Lung (tissue), 12 donors: Measurements from ENCODE around the gene KRT13. TPM values are rescaled to one million over a fixed set of nuclear protein-coding genes. Genes with fewer than 3 reads are reported as not detected.

Experiments
- ATAC-seq: fragments of 200-7000 bp; cut with Tn5 transposase; one replicate; pipeline ENCODE4 v1.9.1; 2020; ENCODE audit warnings: moderate number of reproducible peaks; ENCODE audit not compliant: insufficient read depth, low FRiP score
- DNase-seq, 3 donors: peaks; one replicate each; pipeline ENCODE4 v3.0.0-alpha.2; 2013 to 2017
- H3K27ac ChIP-seq, 2 donors: one replicate each; pipeline ENCODE4 v1.5.1; 2013; ENCODE audit warnings: mild to moderate bottlenecking in 2 of 2, moderate library complexity in 2 of 2, control low read depth in 1 of 2, inconsistent platforms in 1 of 2, low read depth in 1 of 2, low read length in 1 of 2
- H3K27me3 ChIP-seq, 3 donors: one replicate each; pipeline ENCODE4 v1.5.1; 2013; ENCODE audit warnings: low read length in 2 of 3; ENCODE audit not compliant: control insufficient read depth in 3 of 3, insufficient read depth in 3 of 3
- H3K36me3 ChIP-seq, 4 donors: one replicate each; pipeline ENCODE4 v1.5.1; 2013; ENCODE audit warnings: low read length in 4 of 4, mild to moderate bottlenecking in 1 of 4, moderate library complexity in 1 of 4; ENCODE audit not compliant: control insufficient read depth in 4 of 4, insufficient read depth in 4 of 4
- H3K4me1 ChIP-seq, 5 donors: one replicate each; pipeline ENCODE4 v1.5.1; 2013; ENCODE audit warnings: low read length in 5 of 5, mild to moderate bottlenecking in 2 of 5, moderate library complexity in 1 of 5; ENCODE audit not compliant: control insufficient read depth in 5 of 5, insufficient read depth in 5 of 5
- H3K4me3 ChIP-seq: one replicate; pipeline ENCODE4 v1.5.1; 2013; ENCODE audit warnings: mild to moderate bottlenecking, control low read depth, moderate library complexity
- H3K9ac ChIP-seq, 2 donors: one replicate each; pipeline ENCODE4 v1.5.1; 2013; ENCODE audit warnings: low read length in 2 of 2, control low read depth in 1 of 2; ENCODE audit not compliant: insufficient read depth in 1 of 2
- H3K9me3 ChIP-seq, 4 donors: one replicate each; pipeline ENCODE4 v1.5.1; 2013; ENCODE audit warnings: low read length in 3 of 4, mild to moderate bottlenecking in 1 of 4, moderate library complexity in 1 of 4; ENCODE audit not compliant: control insufficient read depth in 4 of 4, insufficient read depth in 3 of 4
- CTCF ChIP-seq: IDR thresholded peaks from 2 replicates; pipeline ENCODE4 v1.5.1; 2012; ENCODE audit warnings: mild to moderate bottlenecking; ENCODE audit errors: control extremely low read depth, extremely low read depth
- WGBS, 2 donors: extraction: QIAGEN DNeasy Blood & Tissue Kit; methylation state at CpG; one replicate each; pipeline ENCODE4 v1.1.7; 2013; 5-methylcytosine and 5-hydroxymethylcytosine counted together
- polyA plus RNA-seq, 2 donors: library from polyadenylated mRNA; stranded (reverse); fragments of 200-250 nt; gene quantifications; one replicate each; pipeline ENCODE4 v1.2.1, GENCODE V29; 2013
- total RNA-seq, 2 donors: library from RNA; depleted of rRNA in 1 of 2; stranded (reverse); fragments of >200 nt in 1 of 2; gene quantifications; one replicate each; pipeline ENCODE4 v1.2.1, GENCODE V29; 2014 to 2021
- donor health status: control.
- donor health status: control.
- donor health status: Bipolar disorder and iron deficiency.
- donor health status: healthy.
- donor health status: DM: yes; HTN: yes; CAD: no.

The KRT13 gene
- total and polyA plus RNA-seq, 4 donors: 4.0 to 16.1 (median 9.8) TPM

DNA sequence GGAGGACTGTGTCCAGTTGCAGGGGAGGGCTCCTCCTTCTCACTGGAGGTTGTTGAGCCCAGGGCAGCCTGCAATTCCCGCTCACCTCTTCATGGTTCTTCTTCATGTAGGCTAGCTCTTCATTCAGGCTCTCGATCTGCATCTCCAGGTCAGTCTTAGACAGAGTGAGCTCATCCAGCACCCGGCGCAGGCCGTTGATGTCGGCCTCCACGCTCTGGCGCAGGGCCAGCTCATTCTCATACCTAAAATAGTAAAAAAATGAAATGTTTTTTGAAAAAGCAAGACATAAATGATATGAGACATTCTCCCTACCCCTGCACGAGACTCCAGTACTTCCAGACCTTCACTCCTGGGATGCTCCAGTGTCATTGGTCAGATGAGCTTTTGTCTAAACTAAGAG lies 2.2 kb downstream of the KRT13 start:
- Histone ChIP-seq H3K4me1 (peaks cover 0 to 7% (median 1%) of the 10 kb centered on the region in 5 donors), H3K9me3 (no peaks in the 10 kb centered on the region), H3K9ac (no peak overlapping the region), H3K36me3 (no peaks in the 10 kb centered on the region), H3K27me3 (no peaks in the 10 kb centered on the region), H3K27ac (no peak overlapping the region), H3K4me3 (no peak overlapping the region)
- ATAC-seq (no peak), DNase-seq (no peak)
- no peak for TF ChIP-seq CTCF
- WGBS, 2 donors: 86 to 95% methylated on average over 9 of the region's 9 CpGs

GRCh38 chr17:41500131-41500911 lies 5.1 kb downstream of the KRT13 start:
- Histone ChIP-seq H3K9ac (no peak overlapping the region), H3K4me3 (no peak overlapping the region), H3K27me3 (no peaks in the 10 kb centered on the region), H3K9me3 (no peaks in the 10 kb centered on the region), H3K4me1 (peaks cover 0 to 9% (median 0%) of the 10 kb centered on the region in 5 donors), H3K36me3 (no peaks in the 10 kb centered on the region), H3K27ac (no peak overlapping the region)
- no peak for TF ChIP-seq CTCF
- no peak for ATAC-seq
- WGBS, 2 donors: 63 to 65% methylated on average over 15 of the region's 15 CpGs
- no peak for DNase-seq

DNA sequence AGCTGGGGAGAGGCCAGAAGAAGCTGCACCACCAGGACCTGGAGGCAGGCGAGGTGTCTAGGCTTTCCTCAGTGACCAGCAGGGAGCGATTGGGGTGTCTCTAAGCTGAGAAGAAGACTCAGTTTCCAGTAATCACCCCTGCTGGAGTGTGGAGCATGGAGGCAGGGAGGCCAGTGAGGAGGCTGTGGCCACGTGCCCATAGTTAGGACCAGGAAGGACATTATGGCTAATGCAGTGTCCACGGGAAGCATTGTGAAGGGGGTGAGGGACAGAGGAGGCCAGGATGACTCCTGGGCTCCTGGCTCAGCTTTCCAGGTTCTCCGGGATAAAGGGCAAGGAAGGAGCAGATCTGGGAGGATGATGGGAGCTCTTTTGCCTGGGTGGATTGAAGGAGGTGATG lies 5.7 kb downstream of the KRT13 start:
- H3K36me3 ChIP-seq: no peaks in the 10 kb centered on the region
- 82 to 90% methylated on average over 5 of the region's 5 CpGs for WGBS, 2 donors
- H3K27me3 ChIP-seq: no peaks in the 10 kb centered on the region
- H3K9me3 ChIP-seq: no peaks in the 10 kb centered on the region
- DNase-seq (no peak), ATAC-seq (no peak)
- no peak overlapping the region for H3K27ac ChIP-seq
- no peak overlapping the region for H3K4me3 ChIP-seq
- peaks cover 0 to 7% (median 0%) of the 10 kb centered on the region in 5 donors for H3K4me1 ChIP-seq
- H3K9ac ChIP-seq: no peak overlapping the region
- no peak for TF ChIP-seq CTCF

DNA sequence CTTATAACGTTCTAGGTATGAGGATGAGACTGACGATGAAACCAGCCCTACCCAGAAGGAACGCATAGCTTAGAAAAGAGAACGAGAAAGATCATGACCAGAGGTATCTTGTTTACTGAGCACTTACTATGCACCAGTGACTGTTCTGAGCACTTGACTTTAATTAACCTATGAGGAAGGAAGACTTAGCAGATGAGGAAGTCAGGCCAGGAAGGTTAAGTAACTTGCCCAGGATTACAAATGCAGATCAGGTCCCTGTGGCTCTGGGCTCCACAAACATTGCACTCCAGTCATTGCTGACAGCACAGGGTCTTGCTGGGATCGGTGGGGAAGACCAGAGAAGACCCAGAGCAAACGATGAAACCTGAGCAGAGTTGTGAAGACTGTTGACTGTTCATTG lies 7.1 kb downstream of the KRT13 start:
- ATAC-seq (peak; percentile 32), DNase-seq (no peak)
- Histone ChIP-seq H3K4me1 (peaks cover 0 to 7% (median 1%) of the 10 kb centered on the region in 5 donors), H3K9ac (no peak overlapping the region), H3K4me3 (no peak overlapping the region), H3K9me3 (no peaks in the 10 kb centered on the region), H3K36me3 (no peaks in the 10 kb centered on the region), H3K27ac (peak overlapping the region in 1 of 2 donors; percentile 28), H3K27me3 (no peaks in the 10 kb centered on the region)
- TF ChIP-seq CTCF: no peak
- 34 to 41% methylated on average over 6 of the region's 6 CpGs for WGBS, 2 donors
